ENCODE results near the gene TUBB4A. TPM values are rescaled to one million over a fixed set of nuclear protein-coding genes. Genes with fewer than 3 reads are reported as not detected.
A peak's percentile ranks its signal among the peaks of the same experiment; 100 is the strongest.

TUBB4A gene
- total and polyA plus RNA-seq, 9 of the 15 experiments (the other 6 are each of a cell fraction or from before 2014, with no cell fraction given) = 0.14 to 7.0 (median 0.75) TPM

DNA sequence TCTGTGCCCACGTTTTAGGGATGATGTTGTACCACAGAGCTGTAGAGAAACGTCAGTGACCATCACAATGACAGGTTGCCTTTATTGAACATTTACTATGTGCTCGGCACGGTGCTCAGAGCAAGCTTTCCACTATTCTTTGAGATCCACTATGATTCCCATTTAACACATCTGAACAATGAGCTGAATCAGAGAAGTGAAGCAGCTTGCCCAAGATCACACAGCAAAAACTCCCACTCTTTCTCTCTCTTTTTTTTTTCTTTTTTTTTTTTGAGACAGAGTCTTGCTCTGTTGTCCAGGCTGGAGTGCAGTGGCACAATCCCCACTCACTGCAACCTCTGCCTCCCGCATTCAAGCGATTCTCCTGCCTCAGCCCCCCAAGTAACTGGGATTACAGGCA lies 20.6 kb upstream of the TUBB4A start:
- in situ Hi-C loops (cut with MboI) (loop anchor here (10.0 kb wide), 1 partner anchor 342 kb away; no protein-coding TSS in a partner anchor), intact Hi-C loops (cut with micrococcal nuclease) (no loop called here)
- peak; percentile 56 for TF ChIP-seq SMARCA5 (IDR thresholded peaks at IDR 0.05)
- peak; percentile 96 for TF ChIP-seq BCOR (IDR thresholded peaks at IDR 0.05)
- TF ChIP-seq GATA2 (CRISPR knock-in tag; IDR thresholded peaks at IDR 0.05) = no peak
- peak; percentile 49 to 64 for TF ChIP-seq KDM1A (IDR thresholded peaks at IDR 0.05)
- TF ChIP-seq ZNF121 (CRISPR knock-in tag; conservative IDR thresholded peaks at IDR 0.05) = peak; percentile 46
- 0 out of 2 replicates have a peak, but pooled peaks have one; percentile 11 for TF ChIP-seq HDAC2 (IDR thresholded peaks at IDR 0.05)
- no peak for TF ChIP-seq TEAD1 (CRISPR knock-in tag; IDR thresholded peaks at IDR 0.05)
- peak; percentile 94 for TF ChIP-seq RBM25 (IDR thresholded peaks at IDR 0.05; ENCODE audit: low read depth, low read length, severe bottlenecking)
- TF ChIP-seq ZFP36 (IDR thresholded peaks at IDR 0.05; ENCODE audit: low read depth, low read length, partially characterized antibody) = peak; percentile 84
- peak overlapping the region; percentile 93 for H2AFZ ChIP-seq (ENCODE audit: low read depth, low read length)
- no peaks in the 10 kb centered on the region for H3K79me2 ChIP-seq (ENCODE audit: control insufficient read depth, insufficient read depth, low read length)
- CTCF ChIA-PET (ENCODE audit: low intra/inter-chr PET ratio) = no interaction called here
- WGBS (ENCODE audit: insufficient coverage, low coverage, missing lambda C conversion rate) = 51% methylated on average over 5 of the region's 6 CpGs
- H3K27me3 ChIP-seq (ENCODE audit: control insufficient read depth in 2 of 2, insufficient read depth in 2 of 2, low read length in 2 of 2) = no peaks in the 10 kb centered on the region
- no peaks in the 10 kb centered on the region for H3K9me3 ChIP-seq (replicated peaks; ENCODE audit: control insufficient read depth, insufficient read depth, low read depth, low read length)
- no peak for DNase-seq (ENCODE audit: extremely low read depth in 1 of 4, low spot score in 3 of 4)
- ATAC-seq = no peak
- peak overlapping the region; percentile 39 to 41; a peak in 3 of 4 replicates for H3K9ac ChIP-seq (ENCODE audit: insufficient read depth in 1 of 2, low read depth in 2 of 2, low read length in 2 of 2)
- BruUV-seq (replicated peaks) = no TSS peak
- no peak overlapping the region for H3K4me3 ChIP-seq
- peaks cover 13% of the 10 kb centered on the region in 2 experiments for H3K4me1 ChIP-seq (replicated peaks in 1 of 2; ENCODE audit: control insufficient read depth in 2 of 2, insufficient read depth in 2 of 2, low read length in 2 of 2)
- no peaks in the 10 kb centered on the region for H3K9me1 ChIP-seq (ENCODE audit: control insufficient read depth, insufficient read depth, low read length)
- H3K27ac ChIP-seq (ENCODE audit: extremely low read depth, low read depth, low read length) = peak overlapping the region; percentile 25; the same call in 1 of the 3 replicates
- POLR2A ChIA-PET = interaction anchor here (0.6 to 3.3 kb wide), 3 partner anchors 9 to 12 kb away, joined by 3 to 21 read pairs (median 5); partner anchors contain the start of gene TNFSF9
- no peak for FAIRE-seq
- peak overlapping the region; percentile 43 for H3K4me2 ChIP-seq (ENCODE audit: insufficient read depth, low read length)
- H4K20me1 ChIP-seq (replicated peaks; ENCODE audit: control insufficient read depth, insufficient read depth, low read length) = no peaks in the 10 kb centered on the region; the same call in 1 of the 2 replicates
- H3K36me3 ChIP-seq (ENCODE audit: control insufficient read depth, insufficient read depth, low read length) = no peaks in the 10 kb centered on the region
